Endothelial cell of umbilical vein (primary cell): ENCODE results near the gene DIAPH2. TPM values are rescaled to one million over a fixed set of nuclear protein-coding genes. Genes with fewer than 3 reads are reported as not detected.

Experiments used
- BruUV-seq: library from RNA; stranded (reverse); fragments of 400-500 nt; replicated peaks from 2 replicates; lab custom pipeline; 2021; lab: Mats Ljungman, UMichigan
- CTCF ChIA-PET: fragments of 300-600, 350-600 bp; sonication (Branson Sonifier 250); formaldehyde crosslinking; loops from one replicate; lab custom pipeline; 2021; ENCODE audit warnings: antibody characterized with exemption, inconsistent platforms; lab: Charles Lee
- POLR2A ChIA-PET: fragments of 300-600, 350-600 bp; sonication (Branson Sonifier 250); formaldehyde crosslinking; loops from one replicate; lab custom pipeline; 2021; ENCODE audit warnings: antibody characterized with exemption, inconsistent platforms; lab: Charles Lee
- DNase-seq: peaks from one replicate; pipeline ENCODE4 v3.0.0-alpha.2; 2011; ENCODE audit warnings: low read depth, low spot score
- FAIRE-seq: peaks from 2 replicates; lab custom pipeline; 2011; peaks lifted over from hg19 to GRCh38; lab: Jason Lieb, UNC
- H2AFZ ChIP-seq: 2 replicates; pipeline ENCODE4 v1.6.0; 2012; ENCODE audit warnings: low read depth, low read length, control low read depth, inconsistent platforms
- H3K27ac ChIP-seq: 2 replicates; pipeline ENCODE4 v1.5.1; 2011; ENCODE audit warnings: low read depth, mild to moderate bottlenecking, control low read depth, low read length, moderate library complexity; ENCODE audit not compliant: insufficient read depth
- H3K27me3 ChIP-seq, 2 experiments: 2 replicates each; pipeline versions ENCODE4 v1.6.0 to v1.6.1; 2011; ENCODE audit warnings: low read length in 2 of 2, mixed read lengths in 1 of 2; ENCODE audit not compliant: control insufficient read depth in 2 of 2, insufficient read depth in 2 of 2
- H3K36me3 ChIP-seq, 2 experiments: 2 replicates in 1 of 2; 3 replicates in 1 of 2; pipeline ENCODE4 v1.5.1; 2011; ENCODE audit warnings: low read length in 2 of 2, mild to moderate bottlenecking in 1 of 2, moderate library complexity in 1 of 2; ENCODE audit not compliant: control insufficient read depth in 2 of 2, insufficient read depth in 2 of 2; ENCODE audit errors: extremely low read depth in 1 of 2
- H3K4me1 ChIP-seq: 3 replicates; pipeline ENCODE4 v1.5.1; 2011; ENCODE audit warnings: mild to moderate bottlenecking, low read length; ENCODE audit not compliant: control insufficient read depth, insufficient read depth; ENCODE audit errors: extremely low read depth
- H3K4me2 ChIP-seq: 2 replicates; pipeline ENCODE4 v1.6.1; 2011; ENCODE audit warnings: low read length, control low read depth, mixed read lengths; ENCODE audit not compliant: insufficient read depth
- H3K4me3 ChIP-seq, 3 experiments: fragments of 200-600 bp in 1 of 3; sonication (generic), shearing (Covaris generic) in 1 of 3; replicated peaks in 1 of 3; 2 replicates each; pipeline ENCODE4 v1.5.1; 2011 to 2016; ENCODE audit warnings: control low read depth in 3 of 3, low read length in 3 of 3, mild to moderate bottlenecking in 2 of 3, inconsistent platforms in 1 of 3, low read depth in 1 of 3, moderate library complexity in 1 of 3; ENCODE audit not compliant: insufficient read depth in 1 of 3
- H3K79me2 ChIP-seq: 2 replicates; pipeline ENCODE4 v1.6.0; 2012; ENCODE audit warnings: low read length, inconsistent platforms; ENCODE audit not compliant: control insufficient read depth, insufficient read depth
- H3K9ac ChIP-seq: replicated peaks from 2 replicates; pipeline ENCODE3; 2011; ENCODE audit warnings: low read length, control low read depth; ENCODE audit not compliant: insufficient read depth; ENCODE audit errors: extremely low read depth
- H3K9me1 ChIP-seq: replicated peaks from 3 replicates; pipeline ENCODE4 v1.6.0; 2011; ENCODE audit warnings: mild to moderate bottlenecking, low read length; ENCODE audit not compliant: control insufficient read depth, insufficient read depth; ENCODE audit errors: extremely low read depth
- H3K9me3 ChIP-seq: replicated peaks from 2 replicates; pipeline ENCODE4 v1.5.1; 2012; ENCODE audit warnings: low read length, inconsistent platforms; ENCODE audit not compliant: control insufficient read depth, insufficient read depth
- H4K20me1 ChIP-seq: replicated peaks from 2 replicates; pipeline ENCODE3; 2011; ENCODE audit warnings: mild to moderate bottlenecking, low read length; ENCODE audit not compliant: control insufficient read depth, insufficient read depth; ENCODE audit errors: extremely low read depth
- EZH2 ChIP-seq: IDR thresholded peaks from 2 replicates; pipeline ENCODE4 v1.6.1; 2012; ENCODE audit warnings: borderline replicate concordance, low read depth, mild to moderate bottlenecking, moderate library complexity, low read length, inconsistent platforms; ENCODE audit not compliant: severe bottlenecking
- MAX ChIP-seq: IDR thresholded peaks from 2 replicates; pipeline ENCODE4 v1.6.1; 2011; ENCODE audit not compliant: insufficient read depth, insufficient read length
- dilution Hi-C: fragments of 300-500 bp; cut with MboI; formaldehyde crosslinking; loops from one replicate; pipeline ENCODE4 v1.15.0; 2019; ENCODE audit warnings: low sequenced_read_pairs; ENCODE audit not compliant: extremely low pct_ligation_motif_present
- intact Hi-C: fragments of 100-400 bp; cut with micrococcal nuclease; formaldehyde crosslinking; loops from one replicate; pipeline ENCODE4 v1.10.0; 2022
- polyA plus RNA-seq, 4 experiments: library from polyadenylated mRNA; depleted of rRNA in 3 of 4; stranded (reverse) in 3 of 4; unstranded in 1 of 4; fragments of >200 nt; gene quantifications; 2 replicates each; pipeline versions ENCODE4 v1.2.1 to v1.2.3, GENCODE V29; 2011 to 2012; ENCODE audit warnings: missing spikeins in 1 of 4
- total RNA-seq: library from RNA; stranded (reverse); gene quantifications from 2 replicates; pipeline ENCODE4 v1.2.3, GENCODE V29; 2021

Gene DIAPH2
- total and polyA plus RNA-seq, 2 donors (not counting 3 experiments of a cell fraction or from before 2014, with no cell fraction given) = 3.0 to 30.0 TPM

GRCh38 chrX:97366237-97366636 lies 681.6 kb downstream of the DIAPH2 start:
- Histone ChIP-seq H3K27ac (no peak overlapping the region), H3K4me1 (no peaks in the 10 kb centered on the region), H3K79me2 (no peaks in the 10 kb centered on the region), H3K4me2 (no peak overlapping the region), H4K20me1 (no peaks in the 10 kb centered on the region), H2AFZ (no peak overlapping the region), H3K4me3 (no peak overlapping the region), H3K27me3 (no peaks in the 10 kb centered on the region), H3K9ac (no peak overlapping the region), H3K36me3 (no peaks in the 10 kb centered on the region), H3K9me1 (no peaks in the 10 kb centered on the region), H3K9me3 (no peaks in the 10 kb centered on the region)
- dilution Hi-C loops (no loop called here), intact Hi-C loops (no loop called here)
- DNase-seq = no peak
- no peak for TF ChIP-seq EZH2
- no peak for FAIRE-seq
- POLR2A ChIA-PET = no interaction called here
- BruUV-seq = no TSS peak
- CTCF ChIA-PET = no interaction called here

GRCh38 chrX:97367125-97367524 lies 682.5 kb downstream of the DIAPH2 start:
- H3K79me2 ChIP-seq = no peaks in the 10 kb centered on the region
- H3K4me3 ChIP-seq = no peak overlapping the region
- no peaks in the 10 kb centered on the region for H3K27me3 ChIP-seq
- H4K20me1 ChIP-seq = no peaks in the 10 kb centered on the region
- ChIA-PET CTCF (no interaction called here), POLR2A (no interaction called here)
- H3K9me1 ChIP-seq = no peaks in the 10 kb centered on the region
- H3K9ac ChIP-seq = no peak overlapping the region
- no peaks in the 10 kb centered on the region for H3K9me3 ChIP-seq
- H3K4me2 ChIP-seq = no peak overlapping the region
- no peak overlapping the region for H3K27ac ChIP-seq
- no TSS peak for BruUV-seq
- dilution Hi-C loops = no loop called here
- no peak for FAIRE-seq
- no peaks in the 10 kb centered on the region for H3K36me3 ChIP-seq
- intact Hi-C loops = no loop called here
- H2AFZ ChIP-seq = no peak overlapping the region
- no peak for DNase-seq
- no peak for TF ChIP-seq MAX
- no peaks in the 10 kb centered on the region for H3K4me1 ChIP-seq
